Panc1 (cell line): ENCODE results near the gene CAMK1D.

Experiments
- CTCF ChIP-seq: fragments of 450-650 bp; IDR thresholded peaks from 2 replicates; pipeline ENCODE4 v1.5.1; 2017; ENCODE audit warnings: mild to moderate bottlenecking
- REST ChIP-seq, 2 experiments: IDR thresholded peaks; 2 replicates each; pipeline ENCODE4 v1.6.1; 2011 to 2012; ENCODE audit warnings: low read depth in 2 of 2, control low read depth in 1 of 2, low read length in 1 of 2, mild to moderate bottlenecking in 1 of 2, moderate library complexity in 1 of 2; ENCODE audit not compliant: insufficient read depth in 1 of 2

- TF ChIP-seq CTCF (no peak), REST (IDR thresholded peaks at IDR 0.05; ENCODE audit: insufficient read depth in 1 of 2, low read depth in 2 of 2, low read length in 1 of 2) (no peak)
Measured at GRCh38 chr10:12538491-12538995, 189.2 kb downstream of the CAMK1D start.
